Stimulated activated CD4-positive, alpha-beta T cell treated with anti-CD3 and anti-CD28 coated beads, Interleukin-1b, Interleukin-23, amount 100 ng/mL, for 1 hour (primary cell): ENCODE data around the gene FETUB.
"Not testable (repeated sequence)": the region's sequence is repeated elsewhere in the genome, so short reads cannot be mapped to it uniquely, and the experiment has no call there.

Experiments
- DNase-seq, 2 donors: peaks; one replicate each; pipeline ENCODE4 v3.0.0-alpha.2; 2020; ENCODE audit warnings: low read depth in 2 of 2

Gene FETUB

DNA sequence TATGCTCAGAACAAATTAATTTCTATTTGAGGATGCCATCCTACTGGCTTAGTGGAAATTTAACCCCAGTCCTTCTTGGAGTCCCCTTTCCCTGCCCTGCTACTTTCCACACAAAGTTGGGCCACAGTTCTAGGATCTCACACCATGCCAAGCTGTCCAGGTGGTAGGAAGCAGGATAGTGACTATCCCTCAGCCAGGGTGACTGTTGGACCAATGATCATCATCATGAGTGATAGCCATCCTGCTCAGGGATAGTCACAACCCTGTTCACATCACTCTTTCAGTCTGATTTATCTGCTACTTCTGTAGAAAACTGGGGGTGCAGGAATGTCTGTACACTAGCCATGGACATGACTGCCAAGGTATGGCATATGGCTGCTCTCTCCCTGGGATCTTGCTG, 38.4 kb downstream of the FETUB start:
- DNase-seq: no peak

GRCh38 chr3:186679151-186679550, 39.0 kb downstream of the FETUB start:
- no peak for DNase-seq

DNA sequence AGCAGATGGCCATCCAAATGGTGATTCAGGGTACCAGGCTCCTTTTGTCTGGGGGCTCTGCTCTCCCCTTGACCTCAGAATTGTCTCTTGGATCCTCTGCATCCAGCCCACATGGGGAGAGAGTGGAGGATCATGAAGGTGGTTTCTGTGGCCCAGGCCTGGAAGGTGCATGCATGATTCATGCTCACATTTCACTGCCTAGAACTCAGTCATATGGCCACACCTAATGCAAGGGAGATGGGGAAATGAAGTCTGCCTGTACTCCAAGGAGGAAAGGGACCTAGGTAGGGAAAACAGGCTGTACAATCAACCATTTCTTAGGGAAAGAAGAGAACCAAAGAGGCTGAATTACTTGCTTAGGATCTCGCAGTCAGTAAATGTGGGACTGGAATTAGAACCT, 40.7 kb downstream of the FETUB start:
- no peak for DNase-seq

DNA sequence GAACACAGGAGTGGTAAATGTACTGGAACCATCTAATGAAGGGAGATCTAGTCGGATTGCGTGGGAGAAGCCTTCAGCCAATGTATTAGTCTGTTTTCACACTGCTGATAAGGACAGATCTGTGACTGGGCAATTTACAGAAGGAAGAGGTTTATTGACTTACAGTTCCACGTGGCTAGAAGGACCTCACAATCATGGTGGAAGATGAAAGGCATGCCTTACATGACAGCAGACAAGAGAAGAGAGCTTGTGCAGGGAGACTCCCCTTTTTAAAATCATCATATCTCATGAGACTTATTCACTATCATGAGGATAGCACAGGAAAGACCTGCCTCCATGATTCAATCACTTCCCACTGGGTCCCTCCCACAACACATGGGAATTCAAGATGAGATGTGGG, 42.6 kb downstream of the FETUB start:
- DNase-seq: no peak

DNA sequence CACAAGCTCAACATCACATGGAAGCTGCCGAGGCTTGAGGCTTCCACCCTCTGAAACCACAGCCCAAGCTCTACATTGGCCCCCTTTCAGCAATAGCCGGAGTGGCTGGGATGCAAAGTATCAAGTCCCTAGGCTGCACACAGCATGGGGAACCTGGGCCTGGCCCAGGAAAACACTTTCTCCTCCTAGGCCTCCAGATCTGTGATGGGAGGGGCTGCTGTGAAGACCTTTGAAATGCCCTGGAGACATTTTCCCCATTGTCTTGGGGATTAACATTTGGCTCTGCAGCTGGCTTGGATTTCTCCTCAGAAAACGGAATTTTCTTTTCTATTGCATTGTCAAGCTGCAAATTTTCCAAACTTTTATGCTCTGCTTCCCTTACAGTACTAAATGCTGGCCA, 43.8 kb downstream of the FETUB start:
- no peak for DNase-seq

GRCh38 chr3:186686475-186686874, 46.3 kb downstream of the FETUB start:
- DNase-seq: not testable (repeated sequence)

DNA sequence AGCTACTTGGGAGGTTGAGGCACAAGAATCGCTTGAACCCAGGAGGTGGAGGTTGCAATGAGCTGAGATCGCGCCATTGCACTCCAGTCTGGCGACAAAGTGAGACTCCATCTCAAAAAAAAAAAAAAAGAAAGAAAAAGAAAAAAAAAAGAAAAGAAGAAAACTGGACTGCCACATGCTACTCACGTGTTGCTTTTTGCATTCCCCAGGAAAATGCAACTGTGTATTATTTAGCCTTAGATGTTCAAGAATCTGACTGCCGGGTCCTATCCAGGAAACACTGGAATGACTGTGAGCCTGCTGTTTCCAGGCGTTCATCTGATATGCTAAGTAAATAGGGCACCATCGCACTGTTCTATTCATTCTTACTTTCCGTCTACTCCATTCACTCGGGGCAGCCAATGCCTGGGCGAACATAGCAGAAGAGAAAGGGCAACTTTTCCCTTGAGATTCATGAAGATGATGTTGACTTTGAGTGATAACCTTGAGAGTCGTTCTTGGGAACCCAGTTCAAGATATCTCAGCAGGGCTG, 47.0 kb downstream of the FETUB start:
- no peak for DNase-seq

GRCh38 chr3:186690304-186690703, 50.1 kb downstream of the FETUB start:
- DNase-seq: not testable (repeated sequence)

- DNase-seq: no peak
These were observed 51.5 kb downstream of the FETUB start for GRCh38 chr3:186691676-186692075.

DNA sequence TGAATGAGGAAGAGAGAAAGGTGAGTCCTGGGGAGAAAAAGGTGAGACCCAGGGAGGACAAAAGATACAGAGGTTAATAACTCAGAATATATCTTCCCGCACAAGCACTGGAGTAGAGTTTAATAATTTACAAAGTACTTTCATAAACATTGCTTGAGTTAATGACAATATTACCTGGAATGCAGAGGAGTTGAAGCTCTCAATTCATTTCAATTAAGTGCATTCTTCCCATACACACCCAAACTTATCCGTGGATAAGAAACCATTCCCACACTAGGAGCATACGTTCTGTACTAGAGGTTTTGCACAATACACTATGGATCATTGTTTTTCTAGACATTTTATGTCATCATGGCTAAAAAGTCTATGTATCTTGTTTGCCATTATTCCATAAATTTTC, 53.6 kb downstream of the FETUB start:
- no peak for DNase-seq

- no peak for DNase-seq
These were observed 54.3 kb downstream of the FETUB start for GRCh38 chr3:186694288-186695032.

- no peak for DNase-seq
These were observed 56.3 kb downstream of the FETUB start for GRCh38 chr3:186696522-186696921.

GRCh38 chr3:186697510-186697909, 57.3 kb downstream of the FETUB start:
- no peak for DNase-seq

DNA sequence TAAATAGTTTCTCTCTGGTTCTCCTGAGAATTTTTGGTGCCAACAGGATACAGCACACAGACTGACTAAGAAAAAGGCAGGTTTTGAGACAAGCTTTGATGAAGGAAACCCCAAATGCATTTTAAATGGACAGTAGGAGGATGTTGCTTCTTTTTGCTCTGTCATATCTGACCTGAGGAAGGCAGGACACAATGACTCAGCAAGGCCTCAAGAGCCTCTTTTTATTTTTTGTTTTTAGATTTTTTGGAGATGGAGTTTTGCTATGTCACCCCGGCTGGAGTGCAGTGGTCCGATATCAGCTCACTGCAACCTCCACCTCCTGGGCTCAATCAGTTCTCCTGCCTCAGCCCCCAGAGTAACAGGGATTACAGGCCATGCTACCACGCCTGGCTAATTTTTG, 60.1 kb downstream of the FETUB start:
- no peak for DNase-seq

DNA sequence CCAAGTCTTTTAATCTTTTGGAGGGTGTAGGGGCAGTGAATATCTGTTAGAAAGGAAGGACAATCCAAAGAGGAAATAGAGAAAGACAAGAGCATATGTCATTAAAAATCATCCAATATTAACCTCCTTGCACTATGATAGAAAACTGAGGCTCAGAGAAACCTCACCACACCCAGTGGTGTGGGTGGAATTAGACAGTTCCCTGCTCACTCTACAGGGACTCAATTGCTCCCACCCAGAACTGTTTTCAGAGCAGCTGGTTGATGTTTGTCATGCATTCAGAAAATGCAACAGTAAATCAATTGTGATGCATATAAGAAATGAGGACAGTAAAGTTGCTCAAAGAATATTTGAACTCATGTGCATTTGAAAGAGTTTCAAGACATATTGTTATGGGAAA, 62.3 kb downstream of the FETUB start:
- not testable (repeated sequence) for DNase-seq
